Astrocyte of the cerebellum (primary cell): ENCODE results near the gene TSKU.

ENCODE experiments used
- DNase-seq: peaks from one replicate; pipeline ENCODE4 v3.0.0-alpha.2; 2011; ENCODE audit warnings: low read depth
- H3K4me3 ChIP-seq: 2 replicates; pipeline ENCODE4 v1.5.1; 2011; ENCODE audit warnings: mild to moderate bottlenecking, low read depth, low read length, moderate library complexity
- in situ Hi-C: cut with HindIII; loops from 2 replicates; pipeline ENCODE4 v1.10.0; 2017; ENCODE audit warnings: low sequenced_read_pairs
- TF ChIP-seq, protein P1 (sequence below): IDR thresholded peaks from 2 replicates; pipeline ENCODE4 v1.5.1; 2012; ENCODE audit warnings: low read length, low read depth, moderate library complexity, mild to moderate bottlenecking; ENCODE audit errors: missing control alignments

The TSKU gene

DNA sequence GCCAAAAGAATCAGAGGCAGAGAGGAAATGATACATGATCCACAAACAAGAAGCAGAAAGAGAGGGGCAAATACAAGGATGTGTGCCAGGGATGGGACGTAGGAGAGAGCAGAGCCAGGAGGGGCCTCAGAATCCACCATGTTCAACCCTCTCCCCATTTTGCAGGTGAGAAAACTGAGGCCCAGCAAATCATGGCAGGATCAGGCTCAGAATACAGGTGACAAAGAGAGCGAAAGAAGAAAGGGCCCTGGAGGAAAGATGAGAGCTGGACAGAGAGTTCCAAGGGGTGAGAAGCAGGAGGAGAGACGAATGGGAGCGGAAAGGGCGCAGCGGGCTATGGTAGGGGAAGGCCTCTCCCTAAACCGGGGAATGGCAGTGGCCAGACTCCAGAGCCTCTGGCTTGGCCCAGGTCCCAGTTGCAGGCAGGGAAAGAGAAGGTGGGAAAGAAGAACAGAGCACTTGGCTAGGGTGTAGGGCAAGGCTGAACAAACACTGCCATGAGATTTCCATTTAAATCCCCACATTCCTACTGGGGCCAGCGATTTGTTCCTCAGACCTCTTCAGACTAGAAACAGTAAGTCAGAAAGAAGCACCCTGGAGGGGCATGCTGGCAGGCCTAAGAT is 44.4 kb upstream of the TSKU start:
- TF ChIP-seq, protein P1, sequence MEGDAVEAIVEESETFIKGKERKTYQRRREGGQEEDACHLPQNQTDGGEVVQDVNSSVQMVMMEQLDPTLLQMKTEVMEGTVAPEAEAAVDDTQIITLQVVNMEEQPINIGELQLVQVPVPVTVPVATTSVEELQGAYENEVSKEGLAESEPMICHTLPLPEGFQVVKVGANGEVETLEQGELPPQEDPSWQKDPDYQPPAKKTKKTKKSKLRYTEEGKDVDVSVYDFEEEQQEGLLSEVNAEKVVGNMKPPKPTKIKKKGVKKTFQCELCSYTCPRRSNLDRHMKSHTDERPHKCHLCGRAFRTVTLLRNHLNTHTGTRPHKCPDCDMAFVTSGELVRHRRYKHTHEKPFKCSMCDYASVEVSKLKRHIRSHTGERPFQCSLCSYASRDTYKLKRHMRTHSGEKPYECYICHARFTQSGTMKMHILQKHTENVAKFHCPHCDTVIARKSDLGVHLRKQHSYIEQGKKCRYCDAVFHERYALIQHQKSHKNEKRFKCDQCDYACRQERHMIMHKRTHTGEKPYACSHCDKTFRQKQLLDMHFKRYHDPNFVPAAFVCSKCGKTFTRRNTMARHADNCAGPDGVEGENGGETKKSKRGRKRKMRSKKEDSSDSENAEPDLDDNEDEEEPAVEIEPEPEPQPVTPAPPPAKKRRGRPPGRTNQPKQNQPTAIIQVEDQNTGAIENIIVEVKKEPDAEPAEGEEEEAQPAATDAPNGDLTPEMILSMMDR, result no peak
- DNase-seq, result no peak
- H3K4me3 ChIP-seq, result no peak overlapping the region
- in situ Hi-C loops, result no loop called here

DNA sequence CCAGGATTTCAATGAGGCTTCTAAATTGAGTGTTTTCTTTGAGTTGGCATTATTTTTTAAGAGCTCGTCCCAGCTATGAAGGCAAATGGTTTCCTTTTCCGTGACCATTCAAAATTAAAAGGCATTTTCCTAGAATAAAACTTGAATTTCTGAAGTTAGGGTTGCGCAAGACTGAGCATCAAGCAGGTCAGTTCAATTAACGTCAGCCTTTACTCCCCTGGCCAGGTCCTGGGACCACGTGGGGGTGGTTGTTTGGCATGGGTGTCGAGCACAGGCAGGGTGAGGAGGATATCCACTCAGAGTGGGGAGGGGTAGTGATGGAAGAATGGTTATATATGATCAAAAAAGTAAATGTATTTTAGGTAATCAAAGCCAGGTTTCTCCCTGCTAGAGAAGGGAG is 43.4 kb upstream of the TSKU start:
- TF ChIP-seq, protein P1, result no peak
- in situ Hi-C loops, result no loop called here
- H3K4me3 ChIP-seq, result no peak overlapping the region
- DNase-seq, result no peak

DNA sequence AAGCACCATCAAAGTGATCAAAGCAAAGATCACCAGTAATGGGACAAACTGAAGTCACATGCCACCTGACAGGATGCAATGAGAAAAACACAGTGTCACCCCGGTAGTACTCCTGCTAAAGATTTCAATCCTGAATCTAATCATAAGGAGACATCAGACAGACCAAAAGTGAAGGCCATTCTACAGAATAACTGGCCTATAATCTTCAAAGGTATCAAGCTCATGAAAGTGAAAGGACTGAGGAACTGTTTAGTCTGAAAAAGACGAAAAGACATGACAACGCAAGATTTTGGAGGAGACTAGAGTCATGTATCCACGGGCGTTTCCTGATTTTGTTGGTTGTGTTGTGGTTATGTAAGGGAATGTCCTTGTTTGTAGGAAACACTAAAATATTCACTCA is 42.4 kb upstream of the TSKU start:
- H3K4me3 ChIP-seq, result no peak overlapping the region
- no peak for DNase-seq
- in situ Hi-C loops, result no loop called here
- TF ChIP-seq, protein P1, result no peak

DNA sequence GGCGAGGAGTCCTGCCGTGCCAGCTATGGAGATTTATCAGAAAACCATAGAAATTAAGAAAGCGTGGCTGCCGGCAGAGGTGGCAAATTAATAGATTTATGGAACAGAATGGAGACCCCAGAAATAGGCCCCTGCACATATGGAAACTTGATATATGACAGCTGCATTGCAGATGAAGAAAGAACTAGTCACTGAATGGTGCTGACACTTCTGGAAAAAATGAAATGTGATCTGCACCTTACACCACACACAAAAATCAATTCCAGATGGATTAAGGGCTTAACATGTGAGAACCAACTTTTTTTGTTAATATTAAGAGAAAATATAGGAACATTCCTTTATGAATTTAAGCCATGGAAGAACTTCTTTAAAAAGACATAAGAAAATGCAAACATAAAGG is 40.3 kb upstream of the TSKU start:
- DNase-seq, result no peak
- H3K4me3 ChIP-seq, result no peak overlapping the region
- TF ChIP-seq, protein P1, result no peak
- in situ Hi-C loops, result no loop called here

DNA sequence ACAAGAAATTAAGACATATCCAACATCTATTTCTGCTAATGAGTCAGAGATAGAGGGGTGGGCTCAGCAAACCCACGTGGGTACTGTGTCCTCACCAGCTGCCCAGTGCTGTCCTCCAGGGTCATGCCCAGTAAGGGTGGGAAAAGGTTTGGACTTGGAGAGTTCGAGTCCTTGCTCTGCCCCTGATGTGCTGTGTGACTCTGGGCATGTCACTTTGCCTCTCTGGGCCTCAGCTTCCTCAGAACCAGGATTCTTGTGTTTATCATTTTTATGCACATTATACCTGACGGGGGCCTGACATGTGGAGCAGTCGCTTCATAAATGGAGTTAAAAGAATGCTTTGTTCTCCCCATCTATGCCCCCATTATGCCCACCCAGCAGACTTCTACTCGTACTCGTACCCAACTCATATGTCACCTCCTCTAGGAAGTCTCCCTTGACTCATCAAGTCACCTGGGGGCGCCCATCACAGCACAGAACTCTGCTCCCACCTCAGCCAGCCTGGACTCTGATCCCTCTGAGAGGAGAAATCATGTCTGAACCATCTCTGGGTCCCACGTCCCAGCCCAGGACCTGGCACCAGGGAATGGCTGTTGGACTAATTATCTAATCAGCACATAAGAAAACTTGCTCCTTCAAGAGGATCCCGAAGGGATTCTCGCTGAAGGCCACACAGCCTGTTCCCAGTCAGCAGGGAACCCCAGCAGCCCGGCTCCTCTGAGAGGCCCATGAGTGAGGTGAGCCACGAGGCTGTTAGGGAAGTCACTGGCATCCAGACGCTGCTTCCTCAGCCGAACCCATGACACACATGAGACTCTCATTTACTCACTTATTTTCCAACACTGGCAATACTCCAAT is 38.7 kb upstream of the TSKU start:
- no peak overlapping the region for H3K4me3 ChIP-seq
- no peak for DNase-seq
- in situ Hi-C loops, result no loop called here
- TF ChIP-seq, protein P1, result no peak

DNA sequence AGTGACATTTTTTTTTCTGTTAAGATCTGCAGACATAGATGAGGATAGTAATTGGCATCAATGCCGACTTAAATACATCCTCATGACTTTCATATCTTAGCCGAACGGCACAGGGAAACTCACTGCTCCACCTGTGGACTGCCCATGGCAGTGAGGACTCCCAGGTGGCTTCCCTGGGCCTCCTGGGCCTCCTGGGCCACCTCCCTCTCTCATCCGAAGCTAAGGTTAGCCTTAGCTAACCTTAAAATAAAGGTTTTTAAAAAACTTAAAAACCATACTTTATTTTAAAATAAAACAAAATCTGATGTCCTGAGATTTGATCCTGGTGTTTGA is 38.1 kb upstream of the TSKU start:
- in situ Hi-C loops, result no loop called here
- DNase-seq, result no peak
- no peak overlapping the region for H3K4me3 ChIP-seq
- TF ChIP-seq, protein P1, result no peak
